HepG2 (cell line): ENCODE measurements around the gene PLA1A. TPM values are rescaled to one million over a fixed set of nuclear protein-coding genes. Genes with fewer than 3 reads are reported as not detected.

Experiments
- ATAC-seq: fragments of 200-7000 bp; cut with Tn5 transposase; 3 replicates; pipeline ENCODE4 v1.9.1; 2020; ENCODE audit warnings: mild to moderate bottlenecking, moderate library complexity
- BruUV-seq: library from RNA; stranded (reverse); fragments of 400-500 nt; replicated peaks from 2 replicates; lab custom pipeline; 2021; lab: Mats Ljungman, UMichigan
- CTCF ChIA-PET: fragments of 300-600 bp; formaldehyde crosslinking; extraction: SDS; loops from one replicate; lab custom pipeline; 2021; ENCODE audit warnings: low total read pairs, inconsistent platforms, low intra/inter-chr PET ratio; lab: Yijun Ruan, JAX
- POLR2A ChIA-PET: fragments of 350-600 bp; sonication (Branson Sonifier 250); formaldehyde crosslinking; loops from one replicate; lab custom pipeline; 2020; ENCODE audit warnings: antibody characterized with exemption, inconsistent platforms; lab: Yijun Ruan, JAX
- DNase-seq: peaks from one replicate; pipeline ENCODE4 v3.0.0-alpha.2; 2015; ENCODE audit warnings: low spot score
- FAIRE-seq: peaks from 3 replicates; lab custom pipeline; 2011; peaks lifted over from hg19 to GRCh38; lab: Jason Lieb, UNC
- H2AFZ ChIP-seq: one replicate; pipeline ENCODE4 v1.6.1; 2011; ENCODE audit warnings: low read length, inconsistent platforms
- H3K27ac ChIP-seq: fragments of 300-600 bp; 3 replicates; pipeline ENCODE4 v1.8.0; 2011; ENCODE audit warnings: mixed run types, mild to moderate bottlenecking, mixed read lengths, low read length, inconsistent platforms; ENCODE audit not compliant: insufficient read depth; ENCODE audit errors: extremely low read length
- H3K27me3 ChIP-seq, 2 experiments: fragments of 200-600 bp in 1 of 2; 2 replicates in 1 of 2; 3 replicates in 1 of 2; pipeline versions ENCODE4 v1.6.0 to v1.8.0; 2011; ENCODE audit warnings: low read length in 2 of 2, mild to moderate bottlenecking in 2 of 2, moderate library complexity in 2 of 2, inconsistent platforms in 1 of 2; ENCODE audit not compliant: insufficient read depth in 2 of 2, control insufficient read depth in 1 of 2
- H3K36me3 ChIP-seq, 2 experiments: fragments of 200-600 bp in 1 of 2; replicated peaks in 1 of 2; 2 replicates in 1 of 2; 3 replicates in 1 of 2; pipeline versions ENCODE4 v1.5.1 to v1.8.0; 2011; ENCODE audit warnings: low read length in 2 of 2, inconsistent platforms in 1 of 2; ENCODE audit not compliant: insufficient read depth in 2 of 2, control insufficient read depth in 1 of 2
- H3K4me1 ChIP-seq: 2 replicates; pipeline ENCODE4 v1.5.1; 2012; ENCODE audit warnings: low read length, inconsistent platforms; ENCODE audit not compliant: insufficient read depth
- H3K4me2 ChIP-seq: 2 replicates; pipeline ENCODE4 v1.6.0; 2011; ENCODE audit warnings: low read depth, low read length, inconsistent platforms
- H3K4me3 ChIP-seq, 3 experiments: fragments of 200-600 bp in 1 of 3; sonication (generic), shearing (Covaris generic) in 1 of 3; replicated peaks in 1 of 3; 2 replicates each; pipeline ENCODE4 v1.5.1; 2011 to 2016; ENCODE audit warnings: low read length in 3 of 3, inconsistent platforms in 2 of 3, low read depth in 2 of 3, mild to moderate bottlenecking in 2 of 3, control low read depth in 1 of 3, mixed read lengths in 1 of 3; ENCODE audit not compliant: insufficient read depth in 1 of 3
- H3K79me2 ChIP-seq: one replicate; pipeline ENCODE4 v1.6.1; 2011; ENCODE audit warnings: low read length, inconsistent platforms; ENCODE audit not compliant: insufficient read depth
- H3K9ac ChIP-seq: 2 replicates; pipeline ENCODE4 v1.6.0; 2011; ENCODE audit warnings: mild to moderate bottlenecking, low read depth, low read length, inconsistent platforms; ENCODE audit not compliant: insufficient read depth
- H3K9me3 ChIP-seq: 2 replicates; pipeline ENCODE4 v1.5.1; 2012; ENCODE audit warnings: mild to moderate bottlenecking, low read length
- H4K20me1 ChIP-seq: 2 replicates; pipeline ENCODE4 v1.6.0; 2011; ENCODE audit warnings: inconsistent platforms, mild to moderate bottlenecking, low read length, moderate library complexity; ENCODE audit not compliant: insufficient read depth
- GRHL1 ChIP-seq: sonication (generic); formaldehyde crosslinking; conservative IDR thresholded peaks from 2 replicates; pipeline ENCODE4 v1.8.0; 2022; ENCODE audit warnings: missing genetic modification reagents
- KLF11 ChIP-seq: IDR thresholded peaks from 2 replicates; pipeline ENCODE4 v1.6.1; 2016; ENCODE audit warnings: missing compliant biosample characterization
- MEF2D ChIP-seq: sonication (generic); formaldehyde crosslinking; IDR thresholded peaks from 2 replicates; pipeline ENCODE4 v1.5.1; 2020; ENCODE audit warnings: mild to moderate bottlenecking, missing genetic modification reagents
- NCOR1 ChIP-seq: fragments of 200-600 bp; sonication (generic); IDR thresholded peaks from 2 replicates; pipeline ENCODE4 v1.7.0; 2017; ENCODE audit warnings: antibody characterized with exemption, low read length, borderline replicate concordance
- NFIB ChIP-seq: sonication (generic); formaldehyde crosslinking; IDR thresholded peaks from 2 replicates; pipeline ENCODE4 v1.9.0; 2021; ENCODE audit warnings: missing genetic modification reagents, mild to moderate bottlenecking, borderline replicate concordance
- SMAD3 ChIP-seq: sonication (generic); formaldehyde crosslinking; IDR thresholded peaks from 2 replicates; pipeline ENCODE4 v1.4.0; 2020; ENCODE audit warnings: missing genetic modification reagents
- THRA ChIP-seq: sonication (generic); formaldehyde crosslinking; IDR thresholded peaks from 2 replicates; pipeline ENCODE4 v1.4.0; 2020; ENCODE audit warnings: missing genetic modification reagents, borderline replicate concordance
- ZHX1 ChIP-seq: sonication (generic); formaldehyde crosslinking; IDR thresholded peaks from 2 replicates; pipeline ENCODE4 v1.8.1; 2022; ENCODE audit warnings: low read depth, mild to moderate bottlenecking, missing genetic modification reagents
- ZNF18 ChIP-seq: sonication (generic); formaldehyde crosslinking; IDR thresholded peaks from 2 replicates; pipeline ENCODE4 v1.8.0; 2022; ENCODE audit warnings: mild to moderate bottlenecking, missing genetic modification reagents; ENCODE audit not compliant: insufficient replicate concordance
- ZNF225 ChIP-seq: sonication (generic); formaldehyde crosslinking; IDR thresholded peaks from 2 replicates; pipeline ENCODE4 v1.4.0; 2020; ENCODE audit warnings: mild to moderate bottlenecking, missing genetic modification reagents
- ZNF574 ChIP-seq: sonication (generic); formaldehyde crosslinking; IDR thresholded peaks from 2 replicates; pipeline ENCODE4 v1.4.0; 2020; ENCODE audit warnings: missing genetic modification reagents
- WGBS: methylation state at CpG from one replicate; pipeline ENCODE4 v1.1.6; 2017; ENCODE audit warnings: low lambda C conversion rate; 5-methylcytosine and 5-hydroxymethylcytosine counted together
- in situ Hi-C: cut with HindIII; loops from 2 replicates; pipeline ENCODE4 v1.10.0; 2017; ENCODE audit warnings: low pct_unique_long_range_greater_than_20kb; ENCODE audit not compliant: extremely low pct_ligation_motif_present
- intact Hi-C: fragments of 100-400 bp; cut with micrococcal nuclease; formaldehyde crosslinking; loops from one replicate; pipeline ENCODE4 v1.10.0; 2022; ENCODE audit not compliant: unreplicated experiment
- polyA plus RNA-seq, 8 experiments: library from polyadenylated mRNA; depleted of rRNA in 3 of 8; stranded (reverse) in 7 of 8; unstranded in 1 of 8; fragments of >200 nt; fragmentation: Illumina TruSeq in 4 of 8; extraction: Trizol in 4 of 8; gene quantifications; 2 replicates each; pipeline versions ENCODE4 v1.2.1 to v1.2.3, GENCODE V29; 2011 to 2016; ENCODE audit warnings: low read depth in 4 of 8, missing spikeins in 1 of 8, mixed read lengths in 1 of 8; ENCODE audit not compliant: insufficient read depth in 1 of 8
- total RNA-seq, 5 experiments: library from RNA; depleted of rRNA; stranded (reverse); fragments of >200 nt; fragmentation: Illumina TruSeq; extraction: Trizol; gene quantifications; 2 replicates each; pipeline ENCODE4 v1.2.3, GENCODE V29; 2016; ENCODE audit warnings: low read depth in 1 of 5

PLA1A gene
- total and polyA plus RNA-seq, 2 of the 13 experiments (the other 11 are each of a cell fraction or from before 2014, with no cell fraction given): 0.11 to 0.18 TPM

GRCh38 chr3:119551598-119551997 lies 46.1 kb upstream of the PLA1A start:
- no TSS peak for BruUV-seq
- Histone ChIP-seq H3K4me3 (no peak overlapping the region), H3K79me2 (no peaks in the 10 kb centered on the region), H3K9me3 (no peaks in the 10 kb centered on the region), H3K9ac (no peak overlapping the region), H3K27ac (no peak overlapping the region), H3K4me2 (no peak overlapping the region), H3K36me3 (no peaks in the 10 kb centered on the region), H2AFZ (no peak overlapping the region), H4K20me1 (no peaks in the 10 kb centered on the region), H3K27me3 (peaks cover 0 to 6% of the 10 kb centered on the region in 2 experiments; a peak in 2 of 5 replicates), H3K4me1 (no peaks in the 10 kb centered on the region)
- WGBS: 17% methylated on average over 2 of the region's 5 CpGs
- DNase-seq (no peak), FAIRE-seq (no peak), ATAC-seq (no peak)
- ChIA-PET CTCF (no interaction called here), POLR2A (no interaction called here)
- in situ Hi-C loops (no loop called here), intact Hi-C loops (no loop called here)
- TF ChIP-seq SMAD3 (no peak), NFIB (CRISPR knock-in tag) (no peak), ZHX1 (CRISPR knock-in tag) (no peak), THRA (CRISPR knock-in tag) (no peak), ZNF18 (CRISPR knock-in tag) (no peak), NCOR1 (no peak), ZNF225 (CRISPR knock-in tag) (no peak), MEF2D (CRISPR knock-in tag) (no peak), ZNF574 (CRISPR knock-in tag) (no peak), GRHL1 (CRISPR knock-in tag) (no peak), KLF11 (no peak)
